HG03378 (cell line): ENCODE results near the gene SPNS2.

Experiments used
- ATAC-seq: cut with Tn5 transposase; IDR thresholded peaks from one replicate; pipeline ENCODE4 v1.9.1; 2021; ENCODE audit warnings: mild to moderate bottlenecking, moderate library complexity; ENCODE audit not compliant: unreplicated experiment

SPNS2 gene

GRCh38 chr17:4536742-4537411 is 38.2 kb downstream of the SPNS2 start:
- ATAC-seq: no peak

GRCh38 chr17:4537451-4538235 is 39.0 kb downstream of the SPNS2 start:
- no peak for ATAC-seq

GRCh38 chr17:4538236-4539002 is 39.7 kb downstream of the SPNS2 start:
- ATAC-seq: no peak

GRCh38 chr17:4539025-4539424 is 40.3 kb downstream of the SPNS2 start:
- no peak for ATAC-seq

- no peak for ATAC-seq
These were observed 41.0 kb downstream of the SPNS2 start for GRCh38 chr17:4539576-4540223.

- ATAC-seq: no peak
These were observed 41.6 kb downstream of the SPNS2 start for GRCh38 chr17:4540224-4540651.

GRCh38 chr17:4540687-4541327 is 42.1 kb downstream of the SPNS2 start:
- ATAC-seq: no peak

- no peak for ATAC-seq
These were observed 42.8 kb downstream of the SPNS2 start for GRCh38 chr17:4541328-4542002.

GRCh38 chr17:4542003-4542725 is 43.5 kb downstream of the SPNS2 start:
- no peak for ATAC-seq

GRCh38 chr17:4542726-4543191 is 44.1 kb downstream of the SPNS2 start:
- no peak for ATAC-seq

GRCh38 chr17:4543557-4544026 is 44.9 kb downstream of the SPNS2 start:
- ATAC-seq: no peak

GRCh38 chr17:4544135-4544950 is 45.7 kb downstream of the SPNS2 start:
- no peak for ATAC-seq

GRCh38 chr17:4544951-4545216 is 46.2 kb downstream of the SPNS2 start:
- ATAC-seq: no peak

GRCh38 chr17:4545217-4545951 is 46.7 kb downstream of the SPNS2 start:
- ATAC-seq: no peak

GRCh38 chr17:4547118-4547906 is 48.6 kb downstream of the SPNS2 start:
- ATAC-seq: no peak

GRCh38 chr17:4548061-4548461 is 49.4 kb downstream of the SPNS2 start:
- no peak for ATAC-seq
